GM18505 (cell line): ENCODE results near the gene B3GALT4.

Source experiments
- ATAC-seq: cut with Tn5 transposase; IDR thresholded peaks from one replicate; pipeline ENCODE4 v1.9.1; 2021; ENCODE audit not compliant: unreplicated experiment
- POLR2A ChIP-seq: IDR thresholded peaks from 4 replicates; pipeline ENCODE4 v1.6.1; 2011; ENCODE audit warnings: borderline replicate concordance; ENCODE audit not compliant: insufficient read depth, insufficient read length; ENCODE audit errors: extremely low read depth

Gene B3GALT4

DNA sequence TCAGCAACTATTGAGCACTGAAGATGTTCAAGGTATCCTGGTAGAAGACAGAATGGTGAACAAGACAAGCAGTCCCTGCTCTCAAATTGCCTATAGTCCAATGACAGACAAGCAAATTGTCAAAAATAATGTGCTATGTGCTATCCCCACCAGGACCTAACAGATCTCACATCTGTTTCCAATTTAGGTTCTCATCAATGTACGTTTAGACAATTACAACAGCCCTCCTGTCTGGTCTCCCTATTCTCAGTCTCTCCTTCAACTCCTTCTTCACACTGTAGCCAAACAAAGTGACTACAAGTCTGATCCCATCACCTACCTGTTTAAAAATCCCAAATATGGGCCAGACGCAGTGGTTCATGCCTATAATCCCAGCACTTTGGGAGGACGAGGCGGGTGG, 29.4 kb downstream of the B3GALT4 start:
- TF ChIP-seq POLR2A, result no peak
- ATAC-seq, result no peak

DNA sequence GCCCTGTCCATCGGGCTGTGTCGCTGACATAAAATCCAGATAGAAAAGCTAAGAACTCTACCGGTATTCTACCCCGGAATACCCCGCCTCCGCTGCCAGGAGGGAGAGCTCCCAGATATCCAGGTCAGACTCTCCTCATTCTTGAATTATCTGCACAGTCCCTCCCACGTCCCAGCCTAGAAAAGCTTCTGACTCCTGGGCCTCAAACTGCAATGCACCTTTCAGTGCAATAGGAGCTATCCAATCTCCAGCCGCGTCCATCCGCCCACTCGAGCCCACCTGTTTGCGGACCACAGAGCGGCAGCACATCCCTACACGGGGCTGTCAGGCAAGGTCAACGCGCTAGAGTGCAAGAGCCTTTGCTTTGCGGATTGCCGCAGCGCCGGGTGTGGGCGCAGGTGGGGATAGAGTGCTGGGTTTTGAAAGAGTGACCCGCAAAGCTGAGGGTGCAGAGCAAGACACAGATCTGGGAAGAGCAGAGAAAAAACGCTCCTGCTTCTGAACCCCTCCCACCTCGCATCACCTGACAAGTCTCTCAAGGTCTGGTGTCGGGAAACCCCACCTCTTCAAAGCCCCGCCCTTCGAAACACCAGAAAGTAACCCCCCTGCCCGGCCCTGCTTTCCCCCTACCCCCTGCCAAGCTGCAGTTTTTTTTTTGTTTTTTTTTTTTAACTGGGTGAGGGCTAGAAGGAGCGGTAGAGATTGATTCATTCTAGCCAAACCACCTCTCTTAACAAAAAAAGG, 35.6 kb downstream of the B3GALT4 start:
- TF ChIP-seq POLR2A, result no peak
- no peak for ATAC-seq

DNA sequence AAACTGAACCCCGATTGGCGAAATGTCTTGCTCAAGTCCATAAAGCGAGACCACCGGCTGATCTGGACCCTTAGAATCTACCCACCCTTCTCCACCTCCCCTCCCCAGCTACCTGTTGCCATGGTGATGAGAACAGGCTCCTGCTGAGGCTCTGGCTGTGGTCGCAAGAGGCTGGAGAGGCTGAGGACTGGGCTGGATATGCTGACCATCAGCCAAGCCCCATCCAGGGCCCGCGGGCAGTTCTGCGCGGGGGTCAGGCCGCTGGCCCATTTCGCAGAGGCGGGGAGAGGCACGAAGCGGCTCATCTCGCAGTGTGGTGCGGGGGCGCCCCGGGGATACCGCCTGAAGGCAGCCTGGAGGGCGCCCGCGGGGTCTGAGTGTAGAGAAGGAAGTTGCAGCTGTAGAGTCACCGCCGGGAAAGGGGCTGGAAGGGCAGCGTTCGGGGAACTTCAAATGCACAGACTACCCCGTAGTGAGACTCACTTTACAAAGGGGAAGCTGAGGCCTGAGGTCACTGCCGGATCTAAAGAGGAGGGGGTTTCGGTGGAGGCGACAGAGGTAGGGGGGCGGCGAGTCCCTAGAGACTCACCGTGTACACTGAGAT, 36.3 kb downstream of the B3GALT4 start:
- no peak for TF ChIP-seq POLR2A
- ATAC-seq, result no peak

DNA sequence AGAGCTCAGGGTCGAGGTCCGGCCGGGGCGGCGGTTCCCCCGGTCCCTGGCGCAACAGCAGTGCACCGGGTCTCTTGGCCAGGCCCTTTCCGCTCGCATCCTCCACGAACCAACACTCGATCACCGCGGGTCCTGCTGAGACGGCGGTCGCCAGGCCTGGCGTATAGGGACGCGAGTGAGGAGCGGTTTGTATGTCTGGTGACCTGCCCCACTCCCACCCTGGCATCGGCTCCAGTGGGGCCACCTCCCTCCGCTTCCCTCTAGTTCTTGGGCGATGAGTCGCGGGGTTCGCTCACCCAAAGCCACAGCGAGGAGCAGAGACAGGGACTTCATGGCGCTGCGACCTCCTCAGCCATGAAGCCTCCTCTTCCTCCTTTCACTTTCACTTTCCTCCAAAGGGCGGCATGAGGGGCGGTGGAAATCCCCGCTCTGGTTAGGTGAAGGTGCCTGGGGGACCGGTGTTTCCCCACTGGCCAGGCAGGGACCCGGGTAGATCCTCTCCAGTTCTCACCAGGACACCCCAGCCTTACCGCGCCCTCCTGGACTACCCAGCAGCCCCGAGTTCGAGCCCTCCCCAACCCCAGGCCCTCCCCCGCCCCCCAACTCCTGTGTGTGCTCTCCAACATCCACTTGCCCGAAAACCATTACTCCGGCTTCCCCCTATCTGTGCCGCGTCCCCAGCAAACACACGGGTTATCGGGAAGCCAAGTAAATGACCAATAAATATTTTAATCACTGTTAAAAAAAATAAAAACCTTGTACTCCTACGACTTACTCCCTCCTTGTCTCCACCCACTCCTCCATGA, 37.0 kb downstream of the B3GALT4 start, which contains the start of gene TAPBP:
Gene TAPBP, minus strand, starts transcription at position 370 of the 806 bp plus-strand sequence. Its CDS starts 37 bp downstream, at position 333.
- peak; percentile 30 for ATAC-seq
- TF ChIP-seq POLR2A, result peak; percentile 84

DNA sequence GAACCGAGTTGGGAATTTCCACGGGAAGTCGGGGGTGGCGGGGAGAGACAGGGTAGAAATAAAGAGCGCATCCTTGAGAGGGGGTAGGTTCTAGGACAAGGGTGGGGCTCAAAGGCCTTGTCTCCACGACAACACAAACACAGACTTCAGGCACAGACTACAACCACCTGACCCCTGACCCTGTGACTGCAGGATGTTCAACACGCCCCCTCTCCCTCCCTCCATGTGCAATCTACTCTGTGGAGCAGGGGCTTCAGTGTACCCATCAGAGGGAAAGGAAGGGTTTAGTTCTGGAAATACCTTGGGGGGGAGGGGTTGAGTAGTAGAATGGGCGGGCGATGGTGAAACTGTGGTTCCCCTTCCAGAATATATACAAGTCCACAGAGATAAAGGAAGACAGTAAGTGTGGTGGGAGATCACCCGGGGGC, 37.6 kb downstream of the B3GALT4 start:
- no peak for ATAC-seq
- no peak for TF ChIP-seq POLR2A

DNA sequence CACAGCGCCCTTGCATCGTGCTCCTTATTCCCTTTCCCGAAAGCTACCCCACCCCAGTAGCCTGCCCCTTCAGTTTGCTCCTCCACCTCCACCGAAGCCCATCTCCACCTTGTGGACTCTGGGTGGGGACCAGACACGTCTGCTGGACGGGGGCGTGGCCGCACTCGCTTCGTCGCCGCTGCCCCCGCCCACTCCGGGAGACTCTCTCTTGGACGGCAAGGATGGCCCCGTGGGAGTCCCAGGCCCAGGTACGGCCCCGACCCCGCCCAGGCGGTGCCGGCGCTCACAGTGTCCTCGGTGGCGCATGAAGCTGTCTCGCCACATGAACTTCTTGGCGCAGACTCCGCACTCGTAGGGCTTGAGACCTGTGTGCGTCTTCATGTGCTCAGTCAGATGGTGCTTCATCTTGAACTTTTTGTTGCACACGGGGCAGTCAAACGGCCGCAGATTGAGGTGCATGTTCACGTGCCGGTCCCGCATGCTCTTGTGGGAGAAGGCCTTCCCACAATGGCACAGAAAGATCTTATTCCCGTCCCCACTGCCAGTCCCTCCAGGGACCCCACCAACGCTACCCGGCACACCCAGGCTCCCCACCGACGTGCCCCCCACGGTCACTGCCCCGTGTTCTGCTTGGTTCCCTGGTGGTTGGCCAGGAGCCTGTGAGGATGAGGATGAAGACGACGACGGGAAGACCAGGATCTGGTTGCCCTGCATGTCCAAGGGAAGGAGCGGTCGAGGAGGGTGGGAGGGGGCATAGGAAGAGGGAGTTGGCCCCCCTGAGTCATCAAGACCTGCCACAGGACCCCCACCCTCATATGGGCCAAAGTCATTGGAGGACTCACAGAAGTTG, 38.2 kb downstream of the B3GALT4 start:
- ATAC-seq, result no peak
- TF ChIP-seq POLR2A, result no peak

DNA sequence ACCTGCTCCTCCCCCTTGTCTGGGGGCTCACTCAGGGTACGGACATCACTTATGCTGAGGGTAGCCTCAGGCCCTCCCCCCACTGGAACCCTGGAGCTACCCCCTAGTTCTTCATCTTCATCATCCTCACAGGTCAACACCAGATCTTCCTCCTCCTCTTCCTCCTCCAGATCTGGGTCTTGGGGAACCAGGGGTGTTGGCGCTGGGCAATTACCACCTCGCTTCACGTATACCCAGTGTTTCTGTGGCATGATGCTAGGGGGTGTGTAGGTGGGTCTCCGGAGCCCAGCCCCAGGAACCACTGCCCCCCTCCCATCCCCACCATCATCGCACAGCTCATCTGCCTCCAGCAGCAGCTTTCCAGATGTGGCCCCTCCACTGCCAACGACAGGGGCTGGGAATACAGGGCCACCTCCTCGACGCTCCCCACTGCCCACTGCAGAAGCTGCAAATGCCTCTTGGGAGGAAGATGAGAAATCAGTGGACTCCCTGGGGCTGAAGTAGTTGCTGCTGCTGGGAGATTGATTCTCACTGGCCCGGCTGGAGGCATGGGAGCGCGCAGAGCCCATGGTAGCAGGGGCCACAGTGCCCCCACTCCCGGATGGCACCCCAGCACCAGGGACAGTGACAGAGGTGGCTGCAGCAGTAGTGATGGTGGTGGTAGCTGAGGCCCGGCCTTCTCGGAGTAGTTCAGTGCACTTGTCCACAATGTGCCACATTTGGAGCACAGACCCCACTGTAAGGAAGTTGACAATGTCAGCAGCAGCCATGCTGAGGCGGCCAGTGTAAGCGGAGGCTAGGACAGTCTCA, 39.1 kb downstream of the B3GALT4 start:
- TF ChIP-seq POLR2A, result no peak
- ATAC-seq, result no peak

DNA sequence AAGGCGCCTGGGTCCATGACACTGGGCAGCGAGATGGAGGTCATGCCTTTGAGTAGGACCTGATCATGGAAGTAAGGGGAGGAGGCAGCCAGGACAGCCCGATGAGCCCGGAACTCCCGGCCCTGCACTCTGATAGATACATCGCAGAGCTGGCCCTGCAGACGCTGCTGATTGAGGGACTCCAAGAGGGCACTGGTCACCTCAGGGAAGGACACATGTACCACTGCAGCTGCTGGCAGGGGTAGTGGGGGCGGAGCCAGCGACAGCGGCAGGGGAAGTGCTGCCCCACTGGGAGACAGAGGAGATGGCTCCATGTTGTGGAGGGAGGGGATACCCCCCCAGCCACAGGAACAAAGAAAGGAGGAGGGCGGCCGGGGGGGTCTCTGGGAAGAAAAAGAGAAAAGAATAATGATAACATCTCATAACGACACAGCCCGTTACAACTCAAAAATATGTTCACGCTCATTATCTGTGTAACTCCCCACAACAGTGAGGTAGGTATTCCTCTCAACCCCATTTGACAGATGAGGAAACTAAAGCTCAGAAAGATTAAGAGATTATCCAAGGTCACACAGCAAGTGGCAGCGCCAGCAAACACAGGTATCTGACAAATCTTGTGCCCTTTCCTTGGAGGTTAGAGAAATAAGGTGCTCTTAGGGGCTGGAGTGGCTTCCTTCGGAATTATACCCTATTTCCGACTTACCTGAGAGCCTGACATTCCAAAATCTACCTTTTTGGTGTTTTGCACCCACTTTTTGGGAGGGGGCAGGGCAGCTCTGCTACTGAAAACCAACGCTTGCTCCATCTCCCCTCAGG, 39.9 kb downstream of the B3GALT4 start:
- no peak for TF ChIP-seq POLR2A
- ATAC-seq, result no peak

DNA sequence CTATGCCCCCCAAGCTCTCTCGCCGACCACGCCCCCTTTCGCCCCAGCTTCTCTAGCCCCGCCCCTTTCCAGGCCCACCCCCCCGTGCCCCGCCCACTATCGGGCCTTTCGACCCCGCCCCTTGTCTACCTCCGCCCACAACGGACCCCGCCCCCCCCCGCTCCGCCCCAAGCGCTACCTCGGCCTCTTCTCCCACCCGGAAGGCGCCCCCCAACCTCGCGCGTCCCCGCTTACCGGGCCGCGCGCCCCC, 40.4 kb downstream of the B3GALT4 start:
- no peak for TF ChIP-seq POLR2A
- ATAC-seq, result no peak

DNA sequence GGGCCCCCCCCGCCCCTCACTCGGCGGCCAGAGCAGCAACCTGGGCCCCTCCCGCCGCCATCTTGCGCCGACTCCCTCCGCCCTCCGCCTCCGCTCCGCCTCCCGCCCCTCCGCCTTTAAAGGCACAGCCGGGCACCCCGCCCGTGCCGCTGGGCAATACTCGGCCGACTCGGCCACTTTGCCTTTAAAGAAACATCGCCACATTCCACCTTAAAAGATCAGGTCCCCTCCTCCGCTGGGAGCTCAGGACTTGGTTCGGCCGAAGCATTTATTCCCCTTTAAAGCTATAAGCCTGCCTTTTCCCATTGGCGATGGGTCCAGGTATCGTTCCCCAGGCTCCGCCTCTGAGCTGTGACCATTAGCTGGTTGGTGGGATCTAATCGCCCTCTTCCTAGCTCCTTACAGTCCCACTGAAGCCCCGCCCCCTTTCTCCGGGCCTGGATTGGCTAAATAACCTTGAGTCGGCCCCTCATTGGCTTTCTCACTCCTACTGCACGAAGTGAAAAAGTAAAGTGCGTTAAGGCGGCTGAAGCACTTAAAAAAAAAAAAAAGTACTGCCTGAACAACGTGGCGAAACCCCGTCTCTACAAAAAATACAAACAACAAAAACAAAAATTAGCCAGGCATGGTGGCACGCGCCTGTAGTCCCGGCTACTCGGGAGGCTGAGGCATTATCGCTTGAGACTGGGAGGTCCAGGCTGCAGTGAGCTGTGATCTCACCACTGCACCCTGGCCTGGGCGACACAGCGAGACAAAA, 40.9 kb downstream of the B3GALT4 start, which contains the start of gene ZBTB22:
Gene ZBTB22, minus strand, starts transcription at position 76 of the 757 bp plus-strand sequence. CDS start 828 bp downstream, outside the sequence.
- peak; percentile 42 for ATAC-seq
- peak; percentile 65 for TF ChIP-seq POLR2A

DNA sequence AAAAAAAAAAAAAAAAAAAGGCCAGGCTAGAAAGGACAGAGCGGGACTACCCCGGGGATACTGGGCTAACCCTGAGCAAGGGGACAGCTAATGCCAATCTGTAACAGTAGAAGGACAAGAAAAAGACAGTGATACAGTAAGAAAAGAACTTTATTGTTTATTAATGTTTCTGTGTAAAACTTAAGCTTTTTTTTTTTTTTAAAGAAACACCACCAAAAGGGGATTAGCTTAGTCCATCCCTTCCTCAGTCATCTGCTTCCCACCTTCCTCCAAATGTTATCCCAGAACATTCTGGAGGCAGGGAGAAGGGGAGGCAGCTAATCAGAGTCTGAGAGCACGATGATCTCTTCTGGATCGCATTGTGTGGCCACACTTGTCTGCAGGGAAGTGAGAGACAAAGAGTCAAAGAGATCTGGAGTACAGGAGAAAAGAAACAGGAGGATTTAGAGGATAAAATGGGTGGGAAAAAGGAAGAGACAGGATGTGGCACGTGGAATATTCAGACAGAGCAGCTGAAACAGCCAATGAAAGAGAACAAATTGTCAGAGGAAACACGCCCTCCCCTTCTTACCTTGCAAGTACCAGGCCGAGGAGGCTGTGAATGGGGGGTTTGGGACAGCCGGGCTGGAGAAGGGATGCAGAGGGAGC, 41.6 kb downstream of the B3GALT4 start:
- no peak for ATAC-seq
- TF ChIP-seq POLR2A, result no peak

DNA sequence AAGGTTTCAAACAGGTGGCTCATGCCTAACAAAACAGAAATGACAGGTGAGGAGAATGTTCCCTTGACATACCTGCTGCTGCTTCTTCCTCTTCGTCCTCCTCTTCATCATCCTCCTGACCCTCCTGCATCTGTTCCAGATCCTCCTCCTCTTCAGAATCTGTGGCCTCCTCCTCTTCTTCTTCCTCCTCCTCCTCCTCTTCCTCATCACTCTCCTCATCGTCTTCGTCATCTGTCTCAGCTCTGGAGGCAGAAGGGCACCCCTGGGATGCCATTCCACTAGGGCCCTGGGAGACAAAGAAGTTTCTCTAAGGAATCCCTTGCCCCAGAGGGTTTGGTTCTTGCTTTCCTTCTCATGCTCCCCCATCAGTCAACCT, 43.0 kb downstream of the B3GALT4 start:
- ATAC-seq, result no peak
- no peak for TF ChIP-seq POLR2A
